Measurements from ENCODE around the gene ZFAND4.
"Not testable (repeated sequence)": the region's sequence is repeated elsewhere in the genome, so short reads cannot be mapped to it uniquely, and the experiment has no call there.

The ZFAND4 gene
- total RNA-seq = 37.1 reads per million, percentile 61 among the genes with 10 or more reads in this experiment

DNA sequence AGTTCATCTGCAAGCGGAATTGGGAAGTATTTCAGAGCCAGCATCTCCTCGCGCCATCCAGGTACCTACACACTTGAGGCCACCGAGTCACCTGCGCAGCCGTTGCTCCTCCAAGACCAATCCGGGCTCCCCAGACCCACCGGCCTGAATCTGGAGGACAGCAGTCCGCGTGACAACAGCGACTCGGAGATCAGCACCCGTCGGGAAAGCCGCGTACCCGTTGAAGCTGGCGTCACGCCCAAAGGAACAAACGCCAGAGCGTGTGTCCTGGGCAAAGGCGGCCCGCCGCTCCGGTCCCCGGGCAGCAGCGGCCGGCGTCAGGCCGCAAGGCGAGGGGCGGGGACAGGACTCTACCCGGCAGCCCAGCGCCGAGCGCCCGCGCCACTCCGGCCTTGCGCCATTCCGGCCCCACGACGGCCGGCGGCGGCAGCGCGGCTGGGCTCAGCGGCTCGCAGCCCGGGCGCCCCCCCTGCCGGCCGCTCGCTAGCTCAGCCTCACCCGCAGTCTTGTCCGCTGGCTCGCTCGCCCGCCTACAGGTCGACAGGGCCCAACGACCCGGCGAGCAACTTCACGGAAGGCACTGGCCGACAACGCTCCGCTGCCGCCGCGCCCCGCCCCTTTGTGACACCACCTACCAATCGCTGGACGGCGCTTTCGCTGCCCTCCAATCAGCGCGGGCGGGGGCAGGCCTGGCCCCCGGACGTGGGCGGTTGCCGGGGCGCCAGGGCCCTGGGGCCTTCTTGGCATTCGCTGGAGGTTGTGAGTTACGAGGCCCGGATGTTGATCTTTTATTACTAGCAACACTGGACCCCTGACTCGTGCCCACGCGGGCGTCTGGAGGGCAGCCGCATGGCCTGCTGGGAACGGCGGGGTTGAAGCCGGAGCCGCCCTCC, at the start of gene ZFAND4:
ZFAND4 (minus strand) TSS at position 592 of the 893 bp plus-strand sequence. CDS start 9,047 bp downstream, outside the sequence.
- DNase-seq = peak; percentile 89

DNA sequence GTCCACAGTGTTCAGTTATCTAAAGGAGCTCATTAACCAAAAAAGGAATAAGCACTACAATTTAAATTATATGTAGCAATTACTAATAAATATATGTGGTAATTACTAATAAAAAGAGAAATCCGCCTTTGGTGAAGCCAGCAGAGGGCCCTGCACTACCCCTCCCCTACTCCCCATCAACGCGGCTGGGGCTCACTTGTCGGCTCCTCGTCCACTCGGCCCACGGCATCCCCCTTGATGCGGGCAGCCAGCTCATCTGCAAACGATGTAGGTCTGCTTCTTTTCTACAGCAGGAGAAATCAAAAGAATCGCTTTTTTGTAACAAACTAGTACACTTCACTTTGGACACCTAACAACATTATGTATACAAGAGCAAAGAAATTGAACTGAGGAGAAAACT, 48.9 kb upstream of the ZFAND4 start:
- DNase-seq = not testable (repeated sequence)

DNA sequence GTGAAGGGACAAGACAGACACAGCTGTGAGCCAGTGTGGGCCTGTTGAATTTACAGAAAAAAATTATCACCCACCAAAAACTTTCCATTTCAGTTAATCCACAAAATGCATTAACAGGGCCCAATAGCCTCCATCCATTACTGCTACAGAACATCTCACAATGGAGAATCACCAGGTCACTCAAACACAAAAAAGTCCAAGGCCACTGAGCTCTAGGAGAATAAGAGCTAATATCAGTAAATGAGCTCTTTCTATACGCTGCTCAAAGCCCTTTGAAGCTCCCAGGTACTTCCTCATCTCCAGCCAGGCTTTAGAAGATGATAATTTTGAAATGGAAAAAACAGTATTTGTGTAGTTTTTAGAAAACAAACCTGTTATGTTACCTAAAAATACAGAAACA, 45.1 kb upstream of the ZFAND4 start:
- not testable (repeated sequence) for DNase-seq

DNA sequence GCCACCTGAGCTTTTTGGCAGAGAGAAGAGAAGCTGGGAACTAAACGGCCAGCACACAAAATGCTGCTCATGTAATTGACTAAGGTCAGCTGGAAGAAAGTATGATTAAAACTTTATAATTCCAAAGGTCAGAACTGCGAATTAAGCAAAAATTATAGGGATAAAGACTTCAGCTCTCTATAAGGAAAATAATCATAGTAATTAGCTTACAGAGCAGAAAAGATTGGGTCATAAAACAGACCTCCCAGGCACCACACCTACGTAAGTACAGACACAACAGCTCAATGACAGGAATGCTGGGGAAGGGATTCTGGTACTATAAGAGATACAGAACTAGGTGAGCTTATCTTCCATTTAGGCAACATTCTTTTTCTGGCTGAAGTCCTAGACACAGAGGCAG, 44.5 kb upstream of the ZFAND4 start:
- not testable (repeated sequence) for DNase-seq

DNA sequence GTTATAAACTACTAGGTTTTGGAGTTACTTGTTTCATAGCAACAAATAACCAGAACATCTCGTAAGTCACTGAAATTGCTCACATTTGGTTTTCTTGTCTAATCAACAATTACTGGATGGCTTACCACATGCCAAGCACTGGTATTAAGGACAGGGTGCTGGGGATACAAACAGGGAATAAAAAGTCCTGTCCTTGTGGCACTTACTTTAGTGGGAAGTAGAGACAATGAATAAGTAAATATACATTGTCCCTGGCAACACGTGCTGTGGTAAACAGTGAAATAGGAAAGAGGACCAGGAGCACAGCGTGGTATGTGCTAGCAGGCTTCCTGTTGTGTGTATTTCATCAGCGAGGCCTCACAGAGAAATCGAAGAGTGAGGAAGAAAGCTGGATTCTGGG, 38.7 kb upstream of the ZFAND4 start:
- not testable (repeated sequence) for DNase-seq

DNA sequence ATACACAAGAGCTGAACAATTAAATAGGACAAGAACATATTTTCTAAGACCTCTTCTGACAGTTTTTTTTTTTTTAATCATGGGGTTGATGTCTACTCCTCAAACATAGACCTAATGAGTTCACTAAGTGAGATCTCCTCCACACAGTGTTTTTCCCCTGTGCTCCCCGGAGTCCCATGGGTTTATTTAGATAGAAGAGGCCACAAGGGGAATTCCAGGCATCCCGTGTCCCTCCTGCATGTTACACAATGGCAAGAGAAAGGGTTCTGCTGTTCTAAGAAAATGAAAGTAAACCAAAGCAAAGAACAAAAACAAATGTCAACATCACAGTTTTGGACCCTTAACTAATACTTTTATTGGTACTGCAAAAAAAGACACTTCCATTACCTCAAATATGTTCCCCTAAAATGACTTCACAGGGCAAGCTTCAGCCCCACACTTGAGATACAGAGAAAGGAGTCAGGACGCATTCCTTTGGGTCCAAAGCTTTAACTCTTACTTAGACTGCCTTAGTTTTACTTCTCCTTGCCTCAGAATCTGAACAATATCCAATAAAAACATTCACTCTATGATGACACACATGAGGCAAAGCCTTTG, 37.7 kb upstream of the ZFAND4 start:
- DNase-seq = not testable (repeated sequence)

DNA sequence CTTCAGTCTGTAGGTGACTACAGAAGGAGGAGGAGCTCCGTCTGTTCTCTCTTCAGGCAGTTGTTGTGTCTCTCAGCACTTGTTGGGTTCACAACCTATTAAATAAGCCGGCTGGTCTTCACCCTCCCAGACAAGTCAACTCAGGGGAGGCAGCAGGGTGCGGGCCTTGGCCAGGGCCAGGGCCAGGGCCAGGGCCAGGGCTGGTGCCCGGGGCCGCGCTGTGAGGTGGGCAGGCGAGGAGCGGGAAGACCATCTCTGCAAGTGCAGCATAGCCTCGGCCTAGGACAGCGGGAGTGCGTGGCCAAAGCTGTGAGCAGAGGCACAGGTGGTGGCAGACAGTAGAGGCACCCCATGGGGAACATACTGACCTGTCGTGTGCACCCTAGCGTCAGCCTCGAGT, 5.9 kb upstream of the ZFAND4 start:
- DNase-seq = not testable (repeated sequence)

DNA sequence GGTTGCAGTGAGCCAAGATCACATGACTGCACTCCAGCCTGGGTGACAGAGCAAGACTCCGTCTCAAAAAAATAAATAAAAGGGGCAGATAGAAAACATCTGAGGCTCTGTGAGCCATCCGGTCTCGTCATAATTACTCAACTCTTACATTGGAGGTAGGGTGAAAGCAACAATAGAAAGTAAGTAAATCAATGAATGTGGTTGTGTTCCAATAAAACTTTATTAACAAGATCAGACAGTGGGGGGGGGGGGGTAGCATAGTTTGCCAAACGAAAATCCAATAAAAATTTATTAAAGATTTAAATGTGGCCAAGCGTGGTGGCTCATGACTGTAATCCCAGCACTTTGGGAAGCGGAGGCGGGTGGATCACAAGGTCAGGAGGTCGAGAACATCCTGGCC, 2.8 kb upstream of the ZFAND4 start:
- no peak for DNase-seq

DNA sequence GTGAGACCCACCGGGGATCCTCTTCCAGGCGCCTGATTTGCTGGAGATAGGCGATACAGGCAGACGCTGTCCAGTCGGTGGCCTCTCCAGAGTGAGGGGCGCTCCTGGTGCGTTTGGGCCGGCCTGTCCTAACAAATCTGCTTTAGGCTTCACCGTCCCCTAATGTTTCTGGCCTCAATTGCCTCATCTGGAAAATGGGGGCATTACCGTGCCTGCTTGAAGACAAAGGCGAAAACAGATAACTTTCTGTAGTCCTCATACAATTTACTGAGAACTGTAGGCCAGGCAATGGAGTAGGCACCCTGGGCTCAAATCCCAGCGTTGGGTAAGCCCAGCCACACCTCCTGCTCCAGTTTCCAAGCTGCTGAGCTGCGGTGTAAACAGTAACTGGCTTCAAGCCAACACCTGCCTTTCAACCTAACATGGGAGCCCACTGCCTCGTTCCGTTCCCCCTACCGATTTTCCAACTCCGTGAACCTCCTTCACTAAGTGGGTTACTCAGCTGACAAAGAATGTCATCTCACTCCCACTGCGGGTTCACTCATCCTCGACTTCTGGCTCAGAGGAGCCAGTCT, 589 bp upstream of the ZFAND4 start:
- DNase-seq = no peak

DNA sequence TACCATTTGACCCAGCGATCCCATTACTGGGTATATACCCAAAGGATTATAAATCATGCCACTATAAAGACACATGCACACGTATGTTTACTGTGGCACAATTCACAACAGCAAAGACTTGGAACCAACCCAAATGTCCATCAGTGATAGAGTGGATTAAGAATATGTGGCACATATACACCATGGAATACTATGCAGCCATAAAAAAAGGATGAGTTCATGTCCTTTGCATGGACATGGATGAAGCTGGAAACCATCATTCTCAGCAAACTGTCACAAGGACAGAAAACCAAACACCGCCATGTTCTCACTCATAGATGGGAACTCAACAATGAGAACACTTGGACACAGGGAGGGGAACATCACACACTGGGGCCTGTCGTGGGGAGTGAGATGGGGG, 1.3 kb downstream of the ZFAND4 start:
- DNase-seq = not testable (repeated sequence)

DNA sequence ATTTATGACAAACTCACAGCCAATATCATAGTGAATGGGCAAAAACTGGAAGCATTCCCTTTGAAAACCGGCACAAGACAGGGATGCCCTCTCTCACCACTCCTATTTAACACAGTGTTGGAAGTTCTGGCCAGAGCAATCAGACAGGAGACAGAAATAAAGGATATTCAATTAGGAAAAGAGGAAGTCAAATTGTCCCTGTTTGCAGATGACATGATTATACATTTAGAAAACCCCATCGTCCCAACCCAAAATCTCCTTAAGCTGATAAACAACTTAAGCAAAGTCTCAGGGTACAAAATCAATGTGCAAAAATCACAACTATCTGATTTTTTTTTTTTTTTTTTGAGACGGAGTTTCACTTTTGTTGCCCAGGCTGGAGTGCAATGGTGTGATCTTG, 2.7 kb downstream of the ZFAND4 start:
- not testable (repeated sequence) for DNase-seq

DNA sequence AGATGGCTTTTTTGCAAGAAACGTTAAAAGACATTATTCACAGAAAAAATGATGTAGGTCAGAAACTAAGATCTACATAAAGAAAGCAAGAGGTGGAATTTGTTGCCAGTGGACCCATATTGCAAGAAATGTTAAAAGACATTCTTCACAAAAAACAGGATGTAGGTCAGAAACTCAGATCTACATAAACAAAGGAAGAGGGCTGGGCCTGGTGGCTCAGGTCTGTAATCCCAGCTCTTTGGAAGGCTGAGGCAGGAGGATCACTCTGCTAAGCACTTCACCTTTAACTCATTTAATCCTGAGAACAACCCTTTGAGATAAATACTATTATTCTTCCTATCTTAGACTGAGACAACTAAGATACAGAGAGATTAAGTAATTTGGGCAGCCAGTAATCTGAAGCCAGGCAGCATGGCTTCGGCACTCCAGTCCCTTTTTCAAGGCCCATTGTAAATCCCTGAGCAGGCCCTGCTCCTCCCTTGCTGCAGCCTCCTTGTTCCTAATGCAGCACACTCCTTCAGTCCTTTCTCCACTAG, 11.6 kb downstream of the ZFAND4 start:
- no peak for DNase-seq

DNA sequence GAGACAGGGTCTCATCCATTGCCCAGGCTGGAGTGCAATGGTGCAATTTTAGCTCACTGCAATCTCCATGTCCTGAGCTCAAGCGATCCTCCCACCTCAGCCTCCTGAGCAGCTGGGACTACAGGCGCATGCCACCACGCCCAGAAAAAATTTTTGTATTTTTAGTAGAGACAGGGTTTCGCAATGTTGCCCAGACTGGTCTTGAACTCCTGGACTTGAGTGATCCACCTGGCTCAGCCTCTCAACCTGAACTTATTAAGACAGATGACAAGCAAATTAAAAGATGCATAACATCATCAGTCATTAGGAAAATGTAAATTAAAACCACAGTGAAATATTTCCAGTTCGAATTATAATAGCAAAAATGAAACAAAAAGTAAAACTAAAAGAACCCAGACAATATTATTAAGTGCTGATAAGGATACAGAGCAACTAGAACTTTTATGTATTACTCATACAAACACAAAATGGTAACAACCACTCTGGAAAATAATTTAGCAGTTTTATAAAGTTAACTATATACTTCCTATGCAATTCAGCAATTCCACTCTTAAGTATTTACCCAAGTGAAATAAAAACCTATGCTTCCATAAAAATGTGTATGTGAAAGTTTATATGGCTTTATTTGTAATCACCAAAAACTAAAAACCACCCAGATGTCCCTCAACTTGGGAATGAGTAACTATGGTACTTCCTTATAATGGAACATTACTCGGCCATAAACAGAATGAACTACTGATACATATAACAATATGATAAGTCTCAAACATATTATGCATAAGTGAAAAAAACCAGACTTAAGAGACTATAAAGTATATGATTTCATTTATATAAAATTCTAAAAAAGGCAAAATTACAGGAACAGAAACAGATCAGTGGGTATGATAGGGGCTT, 15.3 kb downstream of the ZFAND4 start:
- no peak for DNase-seq

DNA sequence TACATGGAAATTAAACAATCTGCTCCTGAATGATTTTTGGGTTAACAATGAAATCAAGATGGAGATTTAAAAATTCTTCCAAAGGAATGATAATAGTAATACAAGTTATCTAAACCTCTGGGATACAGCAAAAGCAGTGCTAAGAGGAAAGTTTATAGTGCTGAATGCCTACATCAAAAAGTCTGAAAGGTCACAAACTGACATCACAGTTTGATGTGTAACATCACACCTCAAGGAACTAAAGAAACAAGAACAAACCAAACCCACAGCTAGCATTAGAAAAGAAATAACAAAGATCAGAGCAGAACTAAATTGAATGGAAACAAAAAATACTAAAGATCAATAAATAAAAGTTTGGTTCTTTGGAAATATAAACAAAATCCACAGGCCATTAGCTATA, 17.4 kb downstream of the ZFAND4 start:
- DNase-seq = no peak

DNA sequence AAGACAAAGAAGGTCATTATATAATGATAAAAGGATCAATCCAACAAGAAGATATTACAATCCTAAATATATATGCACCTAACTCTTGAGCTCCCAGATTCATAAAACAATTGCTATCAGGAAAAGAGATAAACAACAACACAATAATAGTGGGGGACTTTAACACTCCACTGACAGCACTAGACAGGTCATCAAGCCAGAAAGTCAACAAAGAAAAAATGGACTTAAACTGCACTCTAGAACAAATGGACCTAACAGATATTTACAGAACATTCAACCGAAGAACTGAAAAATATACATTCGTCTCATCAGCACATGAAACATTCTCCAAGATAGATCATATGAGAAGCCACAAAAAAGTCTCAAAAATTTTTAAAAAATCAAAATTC, 17.8 kb downstream of the ZFAND4 start:
- not testable (repeated sequence) for DNase-seq

DNA sequence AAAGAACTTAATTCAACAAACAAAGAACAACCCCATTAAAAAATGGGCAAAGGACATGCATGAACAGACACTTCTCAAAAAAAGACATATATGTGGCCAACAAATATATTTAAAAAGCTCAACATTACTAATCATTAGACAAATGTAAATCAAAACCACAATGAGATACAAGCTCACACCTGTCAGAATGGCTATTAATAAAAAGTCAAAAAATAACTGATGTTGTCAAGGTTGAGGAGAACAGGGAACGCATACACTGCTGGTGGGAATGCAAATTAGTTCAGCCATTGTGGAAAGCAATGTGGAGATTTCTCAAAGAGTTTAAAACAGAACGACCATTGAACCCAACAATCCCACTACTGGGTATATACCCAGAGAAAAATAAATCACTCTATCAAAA, 19.1 kb downstream of the ZFAND4 start:
- no peak for DNase-seq

DNA sequence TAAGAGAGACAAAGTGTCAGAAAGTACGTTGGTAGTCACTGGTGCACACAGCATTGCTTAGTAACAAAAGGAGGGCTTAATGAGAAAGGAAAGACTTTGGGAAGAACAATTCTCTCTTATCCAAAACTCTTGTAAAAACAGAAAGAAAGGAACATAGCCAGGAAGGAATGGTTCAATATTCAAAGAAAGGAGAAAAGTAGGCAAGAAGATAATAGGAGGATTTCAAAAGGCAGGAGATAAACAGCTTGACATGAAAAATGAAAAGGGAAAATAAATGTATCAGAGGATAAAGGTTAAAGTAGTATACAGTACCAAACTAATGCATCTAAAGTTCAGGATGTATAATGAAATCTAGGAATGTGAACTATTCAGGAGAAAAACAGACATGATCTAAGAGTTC, 20.1 kb downstream of the ZFAND4 start:
- no peak for DNase-seq

DNA sequence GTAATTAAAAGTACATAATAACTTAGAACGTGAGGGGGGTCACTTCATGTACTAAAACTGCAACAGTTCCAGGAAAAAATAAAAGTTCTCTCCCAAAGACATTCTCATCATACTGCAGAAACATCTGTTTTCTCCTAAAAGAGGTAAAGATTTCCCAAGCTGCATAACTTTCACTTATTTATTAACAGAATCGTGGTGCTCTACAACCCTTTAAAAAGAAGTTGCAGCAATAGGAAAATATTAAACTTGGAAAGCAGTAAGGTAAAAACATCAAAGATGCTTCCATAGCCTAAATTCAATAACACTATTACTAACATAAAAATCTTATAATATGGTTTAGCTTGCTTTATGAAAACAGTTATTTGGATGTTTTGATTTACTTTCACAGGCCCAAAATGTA, 23.3 kb downstream of the ZFAND4 start:
- no peak for DNase-seq

DNA sequence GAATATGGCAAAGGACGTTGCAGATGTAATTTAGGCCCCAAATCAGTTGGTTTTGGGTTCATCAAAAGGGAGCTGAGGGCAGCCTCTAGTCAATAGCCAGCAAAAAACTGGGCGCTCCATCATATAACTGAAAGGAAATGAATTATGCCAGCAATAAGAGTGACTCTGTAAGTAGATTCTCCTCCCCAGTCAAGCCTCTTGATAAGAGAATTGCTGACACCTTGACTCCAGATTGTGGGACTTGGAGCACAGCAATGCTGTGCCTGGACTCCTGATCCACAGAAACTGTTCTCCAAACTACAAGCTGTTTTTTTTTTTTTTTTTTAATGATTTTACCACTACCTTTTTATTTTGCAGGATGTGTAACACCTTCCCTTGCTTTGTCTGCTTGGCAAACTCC, 25.5 kb downstream of the ZFAND4 start:
- DNase-seq = no peak

DNA sequence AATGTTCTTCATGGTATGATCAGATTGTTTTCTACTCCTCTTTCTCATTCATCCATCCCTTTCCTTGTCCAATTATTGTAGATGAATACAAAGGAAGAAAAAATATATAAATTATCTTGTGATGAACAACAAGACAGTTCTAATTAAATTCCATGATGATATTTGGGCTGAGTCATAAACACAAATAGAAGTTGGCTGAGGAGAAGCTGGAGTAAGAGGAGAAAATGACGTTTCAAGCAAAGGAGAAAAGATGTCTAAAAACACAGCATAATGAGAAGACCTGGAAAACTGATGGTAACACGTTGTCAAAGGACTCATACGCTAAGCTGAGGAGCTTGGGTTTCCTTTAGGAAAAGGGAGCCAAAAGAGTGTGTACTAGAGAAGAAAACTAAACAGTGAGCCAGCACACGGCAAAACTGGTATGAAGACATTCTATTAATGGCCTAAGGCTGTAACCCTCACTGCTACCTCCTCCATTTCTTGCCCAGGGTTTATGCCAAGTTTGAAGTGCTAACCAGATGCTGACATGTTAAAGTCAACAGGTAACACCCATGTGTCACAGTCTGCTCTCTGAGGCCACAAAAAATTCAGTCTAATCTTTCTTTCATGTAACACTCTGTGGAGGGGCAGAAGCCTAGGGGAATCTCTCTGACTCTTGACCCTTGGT, 26.1 kb downstream of the ZFAND4 start:
- DNase-seq = no peak

DNA sequence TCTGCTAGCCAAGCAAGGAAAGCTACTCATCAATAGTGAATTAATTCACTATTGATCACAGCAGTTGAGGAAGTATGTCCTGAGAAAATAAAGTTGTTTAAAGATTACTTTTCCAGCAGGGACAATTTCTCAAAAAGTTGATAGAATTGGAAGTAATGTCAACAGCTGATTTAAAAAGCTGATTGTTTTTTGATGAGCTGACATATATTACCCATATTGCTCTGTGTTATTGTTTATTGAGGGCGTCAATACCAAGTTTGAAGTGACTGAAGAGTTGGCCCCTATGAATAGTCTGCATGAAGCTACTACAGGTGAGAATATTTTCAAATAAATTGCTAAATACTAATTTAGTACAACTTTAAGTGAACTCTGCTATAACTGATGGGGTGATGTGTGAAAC, 28.0 kb downstream of the ZFAND4 start:
- DNase-seq = no peak

DNA sequence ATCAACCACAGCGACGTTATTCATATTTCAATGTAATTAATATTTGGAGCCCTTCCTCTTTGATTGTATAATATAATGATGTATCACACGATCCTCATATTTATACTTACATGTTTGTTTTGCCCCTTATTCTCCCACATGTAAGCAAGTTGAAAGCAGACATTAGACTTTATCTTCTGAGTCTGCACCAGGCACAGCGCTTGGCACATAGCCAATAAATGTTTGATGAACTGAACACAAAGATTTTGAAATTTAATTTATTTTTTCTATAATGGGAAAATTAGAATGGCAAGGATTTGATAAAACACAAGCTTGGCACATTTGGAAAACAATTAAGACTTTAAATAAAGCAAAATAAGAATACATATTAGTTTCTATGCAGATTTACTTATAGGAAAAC, 31.6 kb downstream of the ZFAND4 start:
- DNase-seq = no peak

Measured in effector CD4-positive, alpha-beta T cell (primary cell).